SU-DHL-6 (cell line): ENCODE measurements around the gene ZC3H7A.

Experiments used
- CTCF ChIP-seq: fragments of 200-600 bp; sonication (generic); IDR thresholded peaks from one replicate; pipeline ENCODE4 v1.5.1; 2017; ENCODE audit warnings: antibody characterized with exemption, mild to moderate bottlenecking, low read length, moderate library complexity; ENCODE audit not compliant: insufficient read depth, poor library complexity, severe bottlenecking
- EZH2phosphoT487 ChIP-seq: fragments of 200-600 bp; sonication (generic), shearing (Covaris generic); conservative IDR thresholded peaks from 2 replicates; pipeline ENCODE4 v1.6.1; 2018; ENCODE audit warnings: mild to moderate bottlenecking, antibody characterized with exemption, low read length, moderate library complexity, mixed read lengths

- TF ChIP-seq CTCF (no peak), EZH2phosphoT487 (no peak)
Observed at GRCh38 chr16:11708421-11708820, 88.6 kb downstream of the ZC3H7A start.
